ENCODE measurements around the gene ZC2HC1B. TPM values are rescaled to one million over a fixed set of nuclear protein-coding genes. Genes with fewer than 3 reads are reported as not detected.
A peak's percentile ranks its signal among the peaks of the same experiment; 100 is the strongest.

ZC2HC1B gene
- total and polyA plus RNA-seq, 2 of the 8 experiments (the other 6 are each of a cell fraction or from before 2014, with no cell fraction given) = not detected

- Histone ChIP-seq H3K56ac (replicated peaks; ENCODE audit: insufficient read length, low read depth, low read length) (no peak overlapping the region), H2AFZ (ENCODE audit: low read length) (no peak overlapping the region), H4K5ac (ENCODE audit: insufficient read length, low read depth, low read length) (peak overlapping the region; percentile 50), H2BK12ac (ENCODE audit: low read depth, low read length) (no peak overlapping the region), H3K23me2 (ENCODE audit: low read depth, low read length) (no peaks in the 10 kb centered on the region), H3K4me1 (replicated peaks in 1 of 4; ENCODE audit: control insufficient read depth in 3 of 4, insufficient read depth in 4 of 4, low read length in 3 of 4) (peaks cover 2 to 18% (median 9%) of the 10 kb centered on the region in 4 experiments; a peak in 5 of 7 replicates), H3K14ac (ENCODE audit: insufficient read length) (no peak overlapping the region), H3K79me2 (ENCODE audit: control insufficient read depth in 1 of 2, insufficient read depth in 2 of 2, low read length in 2 of 2) (no peaks in the 10 kb centered on the region), H3K18ac (ENCODE audit: extremely low read depth, low read length) (no peak overlapping the region), H4K91ac (replicated peaks; ENCODE audit: insufficient read length, low read length) (no peak overlapping the region), H3K4me3 (ENCODE audit: extremely low read depth in 1 of 4, insufficient read depth in 2 of 4, low read depth in 3 of 4, low read length in 4 of 4) (no peak overlapping the region), H4K20me1 (replicated peaks in 1 of 2; ENCODE audit: control insufficient read depth in 1 of 2, insufficient read depth in 2 of 2, low read length in 2 of 2) (no peaks in the 10 kb centered on the region), H4K8ac (ENCODE audit: extremely low read depth, insufficient read depth, low read length) (no peak overlapping the region), H2BK20ac (ENCODE audit: low read length) (no peak overlapping the region), H3K79me1 (ENCODE audit: low read depth, low read length) (no peaks in the 10 kb centered on the region), H2AK5ac (ENCODE audit: low read depth, low read length) (no peak overlapping the region), H3K23ac (ENCODE audit: insufficient read length) (no peak overlapping the region), H3K4ac (replicated peaks; ENCODE audit: insufficient read length, low read depth, low read length) (no peak overlapping the region), H3K36me3 (ENCODE audit: control insufficient read depth in 2 of 4, insufficient read depth in 4 of 4, low read length in 3 of 4) (no peaks in the 10 kb centered on the region), H2BK15ac (ENCODE audit: low read length) (no peak overlapping the region), H3K27ac (ENCODE audit: low read depth, low read length) (no peak overlapping the region), H3K4me2 (ENCODE audit: insufficient read depth in 1 of 2, low read depth in 2 of 2, low read length in 2 of 2) (peak overlapping the region in 1 of 2 experiments; percentile 51; a peak in 1 of 4 replicates), H3K9me3 (ENCODE audit: insufficient read depth in 2 of 2, low read depth in 1 of 2, low read length in 1 of 2) (no peaks in the 10 kb centered on the region), H2BK120ac (replicated peaks; ENCODE audit: low read depth, low read length) (no peak overlapping the region), H3K27me3 (replicated peaks in 1 of 4; ENCODE audit: control insufficient read depth in 3 of 4, extremely low read depth in 1 of 4, insufficient read depth in 3 of 4, low read length in 3 of 4) (no peaks in the 10 kb centered on the region; a peak in 1 of 7 replicates), H3K9ac (replicated peaks in 1 of 4; ENCODE audit: extremely low read depth in 1 of 4, low read depth in 3 of 4, low read length in 3 of 4) (no peak overlapping the region), H2BK5ac (ENCODE audit: low read depth, low read length) (no peak overlapping the region)
- DNase-seq (ENCODE audit: low read depth in 1 of 2, low spot score in 2 of 2) (no peak), FAIRE-seq (no peak)
- TF ChIP-seq TEAD4 (IDR thresholded peaks at IDR 0.05; ENCODE audit: low read depth, low read length) (no peak), ATF3 (IDR thresholded peaks at IDR 0.05; ENCODE audit: insufficient read depth, low read depth, low read length) (no peak), CHD1 (IDR thresholded peaks at IDR 0.05; ENCODE audit: low read depth, low read length) (no peak), EGR1 (IDR thresholded peaks at IDR 0.05; ENCODE audit: borderline replicate concordance, low read depth, low read length) (no peak)
- ChIA-PET POLR2A (ENCODE audit: partially characterized antibody) (no interaction called here), CTCF (ENCODE audit: partially characterized antibody) (interaction anchor here (0.6 to 18.8 kb wide), 15 partner anchors 20 to 1450 kb away, joined by 3 to 591 read pairs (median 5); partner anchors contain the start of gene PLAGL1)
- 76% methylated on average over 1 of the region's 1 CpG; no CpG with 5 or more reads in 1 of the 2 experiments for WGBS, 2 experiments (ENCODE audit: extremely low coverage in 1 of 2, insufficient coverage in 1 of 2, insufficient read length in 1 of 2, insufficient replicate concordance in 2 of 2, low coverage in 1 of 2, low lambda C conversion rate in 2 of 2, missing lambda C conversion rate in 1 of 2)
Observed at GRCh38 chr6:143937668-143937970, 73.3 kb downstream of the ZC2HC1B start.
